Measurements from ENCODE around the gene GKN2.
A peak's percentile ranks its signal among the peaks of the same experiment; 100 is the strongest.
"Not testable (repeated sequence)": the region's sequence is repeated elsewhere in the genome, so short reads cannot be mapped to it uniquely, and the experiment has no call there.

GKN2 gene

DNA sequence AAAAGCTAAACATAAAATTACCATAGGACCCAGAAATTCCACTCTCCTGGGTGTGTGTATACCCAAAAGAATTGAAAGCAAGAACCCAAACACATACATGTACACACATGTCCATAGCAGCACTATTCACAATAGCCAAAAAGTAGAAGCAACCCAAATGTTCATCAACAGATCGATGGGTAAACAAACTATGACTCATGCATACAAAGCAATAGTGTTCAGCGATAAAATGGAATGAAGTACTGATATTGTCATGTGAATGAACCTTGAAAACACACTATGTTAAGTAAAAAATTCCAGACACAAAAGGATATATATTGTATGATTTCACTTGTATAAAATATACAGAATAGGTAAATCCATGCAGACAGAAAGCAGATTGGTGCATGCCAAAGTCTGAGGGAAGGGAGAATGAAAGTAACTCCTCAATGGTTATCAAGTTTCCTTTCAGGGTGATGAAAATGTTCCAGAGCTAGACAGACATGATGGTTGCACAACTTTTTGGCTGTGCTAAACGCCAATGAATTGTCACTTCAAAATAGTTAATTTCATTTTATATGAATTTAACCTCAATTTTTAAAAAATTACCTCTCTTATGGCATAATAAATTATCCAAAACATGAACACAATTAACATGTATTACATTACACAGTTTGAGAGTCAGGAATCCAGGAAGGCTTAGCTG lies 35.5 kb downstream of the GKN2 start:
- no peak for DNase-seq

DNA sequence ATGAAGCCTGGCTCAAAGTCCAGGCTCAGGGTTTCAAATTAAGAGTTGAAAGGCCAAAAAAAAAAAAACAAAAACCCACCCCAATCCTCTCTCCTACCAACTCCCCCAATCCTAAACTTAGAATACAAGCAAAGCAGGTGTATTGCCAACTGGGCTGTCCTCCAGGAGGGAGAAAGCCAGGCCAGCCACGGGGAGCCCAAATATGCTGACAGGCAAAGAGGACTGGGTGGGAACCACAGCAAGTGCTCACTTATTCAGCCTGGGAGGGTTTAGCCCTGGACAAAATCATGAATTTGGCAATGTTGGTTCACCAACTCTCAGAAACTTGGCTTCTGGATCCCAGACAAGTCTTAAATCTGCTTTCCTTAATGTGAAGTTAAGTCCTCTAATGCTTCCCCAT lies 36.5 kb downstream of the GKN2 start:
- no peak for DNase-seq

DNA sequence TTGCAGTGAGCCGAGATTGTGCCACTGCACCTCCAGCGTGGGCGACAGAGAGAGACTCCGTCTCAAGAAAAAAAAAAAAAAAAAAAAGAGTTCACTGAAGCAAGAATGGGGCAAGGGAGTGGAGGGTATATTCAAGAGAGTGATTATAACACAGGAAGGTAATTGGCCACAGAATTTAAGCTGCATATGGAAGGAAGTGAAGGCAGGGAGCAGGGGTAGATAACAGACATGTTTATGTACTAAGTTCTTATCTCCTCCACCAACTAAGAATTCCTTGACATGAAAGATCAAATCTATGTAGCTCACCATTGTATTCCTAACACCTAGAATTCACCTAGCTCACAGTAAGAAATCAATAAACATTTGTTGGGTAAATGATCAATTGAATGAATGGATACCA lies 37.3 kb downstream of the GKN2 start:
- DNase-seq: no peak

DNA sequence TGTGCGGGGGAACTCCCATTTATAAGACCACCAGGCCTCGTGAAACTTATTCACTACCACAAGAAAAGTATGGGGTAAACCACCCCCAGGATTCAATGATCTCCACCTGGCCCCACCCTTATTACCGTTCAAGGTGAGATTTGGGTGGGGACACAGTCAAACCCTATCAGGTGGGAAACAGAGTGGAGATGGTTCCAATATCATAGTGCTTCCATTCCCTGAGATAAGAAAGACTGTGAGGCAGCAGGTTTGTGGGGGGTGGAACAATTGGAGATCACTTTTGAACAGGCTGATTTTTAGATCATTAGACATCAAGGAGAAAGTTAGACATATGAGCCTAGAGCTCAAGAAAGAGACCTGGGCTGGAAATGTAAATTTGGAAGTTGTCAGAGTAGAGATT lies 39.3 kb downstream of the GKN2 start:
- no peak for DNase-seq

DNA sequence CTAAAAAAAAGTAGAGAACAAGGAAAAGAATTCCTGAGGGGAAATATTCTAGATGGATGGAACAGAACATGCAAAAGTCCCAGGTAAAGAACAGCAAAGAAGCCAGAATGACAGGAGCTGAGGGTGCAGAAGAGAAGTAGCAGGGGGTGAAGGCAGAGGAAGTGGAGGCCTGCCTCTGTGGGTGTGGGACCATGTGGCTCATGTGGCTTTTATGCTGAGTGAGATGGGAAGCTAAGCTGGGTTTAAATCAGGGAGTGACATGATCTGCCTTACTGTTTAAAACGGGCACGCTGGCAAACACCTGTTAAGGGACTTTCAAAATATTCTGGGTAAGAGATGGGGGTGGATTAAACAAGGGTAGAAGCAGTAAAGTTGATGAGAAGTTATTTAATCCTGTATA lies 40.0 kb downstream of the GKN2 start:
- DNase-seq: no peak

DNA sequence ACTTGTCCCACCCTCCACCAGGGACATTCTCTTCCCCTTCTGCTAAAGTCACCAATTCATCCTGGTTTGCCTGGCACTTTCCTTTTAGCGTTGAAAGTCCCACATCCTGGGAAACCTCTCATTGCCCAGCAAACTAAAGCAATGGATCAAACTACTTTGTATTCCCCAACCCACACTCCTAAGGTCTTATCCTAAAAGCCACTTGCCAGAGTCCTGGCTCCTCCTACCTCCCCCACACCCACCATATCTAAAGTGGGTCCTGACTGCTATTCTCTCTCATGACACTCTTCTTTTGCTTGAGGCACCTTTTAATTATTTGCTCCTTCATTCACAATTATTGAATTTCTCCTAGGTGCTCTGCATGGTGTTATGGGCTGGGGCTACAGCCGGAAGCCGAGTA lies 40.6 kb downstream of the GKN2 start:
- no peak for DNase-seq

DNA sequence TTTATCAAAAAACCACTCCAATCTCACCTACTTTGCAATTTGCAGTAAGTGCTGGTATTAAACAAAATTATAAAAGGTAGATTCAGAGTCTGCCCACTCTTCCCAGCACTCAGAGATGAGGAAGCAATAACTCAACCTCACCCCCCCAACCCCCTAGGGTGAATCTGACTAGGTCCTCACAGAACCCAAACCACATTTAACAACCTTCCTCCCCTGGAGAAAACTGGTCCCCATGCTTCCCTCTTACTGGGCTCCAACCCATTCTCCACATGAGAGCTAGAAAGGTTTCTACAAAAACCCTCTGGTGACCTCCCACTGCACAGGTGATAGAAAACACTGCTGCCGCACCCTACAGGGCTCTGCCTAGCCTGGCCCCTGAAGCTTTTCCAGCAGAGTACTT lies 41.0 kb downstream of the GKN2 start:
- no peak for DNase-seq

DNA sequence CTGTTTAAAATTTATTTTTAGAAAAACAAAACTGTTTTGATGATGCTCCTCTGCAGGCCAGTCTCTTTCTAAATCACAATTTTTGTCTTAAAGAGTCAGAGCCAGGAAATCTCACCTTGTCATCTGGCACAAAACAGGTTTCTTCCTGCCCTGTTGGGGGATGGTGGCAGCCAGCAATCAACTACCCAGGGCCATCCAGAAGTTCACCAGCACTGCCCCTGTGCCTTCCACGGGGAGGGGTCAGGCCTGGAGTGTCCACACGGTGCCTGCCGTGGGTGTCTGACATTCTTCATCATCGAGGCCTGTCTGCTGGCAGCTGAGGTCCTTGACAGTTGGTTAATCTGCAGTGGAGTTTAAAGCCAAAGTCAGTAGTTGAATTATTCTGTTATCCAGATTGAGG lies 41.4 kb downstream of the GKN2 start:
- DNase-seq: no peak

DNA sequence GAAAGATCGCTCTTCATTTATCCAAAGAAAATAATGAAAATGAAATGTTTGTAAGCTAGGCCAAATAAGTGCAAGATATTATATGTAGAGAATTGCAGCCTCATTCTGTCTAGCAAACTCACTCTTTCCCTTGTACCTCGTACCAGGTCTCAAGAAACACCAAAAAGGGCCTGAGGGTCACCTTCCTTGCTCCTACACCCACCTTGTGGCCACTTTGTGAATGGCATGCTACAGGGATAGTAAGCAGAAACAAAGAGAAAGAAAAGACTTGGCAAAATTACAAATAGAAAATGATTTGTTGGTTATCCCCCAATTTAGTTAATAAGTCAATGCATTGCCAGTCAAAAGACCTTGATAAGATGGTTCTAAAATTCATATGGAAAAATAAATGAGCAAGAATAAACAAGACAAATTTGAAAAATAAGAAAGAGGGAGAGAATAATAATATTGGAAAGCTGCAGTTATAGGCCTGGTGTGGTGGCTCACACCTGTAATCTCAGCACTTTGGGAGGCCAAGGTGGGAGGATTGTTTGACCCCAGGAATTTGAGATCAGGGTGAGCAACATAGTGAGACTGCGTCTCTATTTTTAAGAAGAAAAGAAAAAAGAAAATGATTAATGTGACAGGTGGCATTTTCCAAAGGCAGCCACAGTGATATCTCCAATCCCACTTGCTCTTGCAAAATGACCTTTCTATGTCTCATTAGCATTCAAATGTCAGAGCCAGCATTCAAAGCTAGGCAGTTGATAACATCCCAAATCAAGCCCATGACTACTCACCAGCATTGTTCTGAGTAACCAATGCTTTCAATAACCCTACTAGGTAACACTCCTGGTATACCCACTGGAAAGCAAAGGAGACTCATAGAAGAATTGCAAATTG lies 42.7 kb downstream of the GKN2 start:
- DNase-seq: peak; percentile 70

DNA sequence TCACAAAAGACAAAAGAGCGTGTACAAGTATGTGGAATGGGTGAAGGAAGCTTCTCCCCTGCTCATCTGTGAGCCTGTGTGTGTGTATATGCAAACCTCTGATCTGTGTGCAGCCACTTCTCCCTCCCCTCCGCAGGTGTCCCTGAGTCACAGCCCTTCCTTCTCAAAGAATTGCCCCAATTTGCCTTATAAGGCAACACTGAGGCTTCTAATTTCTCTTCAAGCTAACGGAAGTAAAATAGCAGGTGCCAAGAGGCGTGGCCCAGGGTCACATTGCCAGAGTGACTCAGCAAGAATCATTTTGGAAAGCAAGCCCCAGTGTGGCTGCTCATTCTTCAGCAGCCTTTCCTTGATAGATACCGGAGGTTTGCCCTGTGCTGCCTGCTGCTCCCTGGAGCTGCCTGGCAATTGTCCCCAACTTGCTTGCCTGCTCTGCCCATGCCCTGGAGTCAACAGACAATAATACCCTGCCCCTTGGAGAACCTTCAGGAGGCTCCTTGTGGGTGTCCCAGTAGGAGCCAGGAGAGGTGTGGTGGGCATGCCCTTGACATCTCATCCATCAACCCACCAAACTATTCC lies 44.2 kb downstream of the GKN2 start:
- peak; percentile 68 for DNase-seq

DNA sequence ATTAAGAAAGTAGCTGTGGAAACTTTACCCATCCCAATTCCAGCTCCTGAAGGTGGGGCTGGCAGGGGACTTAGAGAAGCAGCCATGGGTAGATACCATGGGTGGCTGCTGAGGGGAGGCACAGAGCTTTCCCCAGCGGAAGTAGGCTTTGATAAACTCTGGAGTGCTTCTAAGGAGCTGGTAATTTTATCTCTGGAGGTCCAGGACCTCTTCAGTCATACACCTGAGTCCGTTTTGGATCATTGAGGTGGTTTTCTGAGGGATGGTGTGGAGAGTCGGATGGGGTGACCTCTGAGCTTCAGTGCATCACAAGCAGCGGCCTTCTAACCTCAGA lies 44.8 kb downstream of the GKN2 start:
- DNase-seq: no peak

DNA sequence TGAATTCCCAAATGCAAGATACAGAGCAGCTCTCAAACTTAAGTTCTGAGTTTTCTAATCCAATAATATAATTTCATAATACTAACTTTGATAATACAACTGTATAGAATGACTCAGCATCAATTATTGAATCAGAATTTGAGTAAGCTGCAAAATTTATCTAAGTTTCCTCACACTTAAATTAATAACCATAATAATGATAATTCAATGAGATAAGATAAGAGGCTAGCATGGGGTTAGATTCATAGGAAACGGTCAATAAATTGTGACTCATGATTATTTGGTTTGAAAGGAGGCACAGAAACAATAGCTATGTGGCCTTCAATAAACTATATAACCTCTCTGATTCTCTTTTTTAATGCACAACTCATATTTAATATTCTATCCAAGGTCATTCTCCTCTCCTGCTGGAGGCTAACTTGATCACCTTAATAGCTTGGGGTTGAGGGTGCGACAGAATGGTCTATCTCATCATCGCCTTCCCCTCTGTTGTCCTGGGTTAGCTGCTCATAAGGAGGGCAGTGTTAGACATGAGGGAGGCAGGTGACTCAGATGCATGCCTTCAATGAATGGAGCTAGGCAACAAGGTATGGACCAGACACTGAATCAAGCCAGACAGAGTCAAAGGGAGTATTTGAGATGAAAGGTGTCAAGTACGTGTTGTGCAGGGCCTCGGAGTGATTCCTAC lies 45.3 kb downstream of the GKN2 start:
- DNase-seq: no peak

DNA sequence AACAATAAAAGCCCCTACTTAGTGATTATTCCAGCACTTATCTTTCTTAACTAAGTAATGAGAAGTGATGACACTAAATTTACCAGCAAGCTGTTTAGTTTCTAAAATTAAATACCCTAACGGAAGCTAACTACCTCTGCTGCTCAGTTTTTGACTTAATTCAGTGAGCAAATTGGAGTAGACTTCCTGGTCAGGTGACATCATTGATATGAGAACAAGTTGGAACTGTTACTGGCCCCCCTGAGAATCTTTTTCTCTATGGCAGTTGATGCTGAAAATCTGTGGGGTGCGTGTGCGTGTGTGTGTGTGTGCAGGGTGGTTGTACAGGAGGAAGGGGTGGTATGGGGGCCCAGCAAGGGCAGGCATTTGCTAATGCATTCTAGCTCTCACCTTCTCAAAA lies 46.0 kb downstream of the GKN2 start:
- no peak for DNase-seq

DNA sequence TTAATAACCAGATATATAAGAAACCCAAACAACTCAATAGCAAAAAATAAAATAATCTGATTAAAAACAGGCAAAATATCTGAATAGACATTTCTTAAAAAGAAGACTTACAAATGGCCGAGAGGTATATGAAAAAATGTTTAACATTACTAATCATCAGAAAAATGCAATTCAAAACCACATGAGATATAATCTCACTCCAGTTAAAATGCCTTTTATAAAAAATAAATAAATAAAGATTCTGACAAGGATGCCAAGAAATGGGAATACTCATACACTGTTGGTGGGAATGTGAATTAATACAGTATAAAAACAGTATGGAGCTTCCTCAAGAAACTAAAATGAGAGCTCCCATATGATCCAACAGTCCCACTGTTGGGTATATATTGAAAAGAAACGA lies 47.6 kb downstream of the GKN2 start:
- no peak for DNase-seq

DNA sequence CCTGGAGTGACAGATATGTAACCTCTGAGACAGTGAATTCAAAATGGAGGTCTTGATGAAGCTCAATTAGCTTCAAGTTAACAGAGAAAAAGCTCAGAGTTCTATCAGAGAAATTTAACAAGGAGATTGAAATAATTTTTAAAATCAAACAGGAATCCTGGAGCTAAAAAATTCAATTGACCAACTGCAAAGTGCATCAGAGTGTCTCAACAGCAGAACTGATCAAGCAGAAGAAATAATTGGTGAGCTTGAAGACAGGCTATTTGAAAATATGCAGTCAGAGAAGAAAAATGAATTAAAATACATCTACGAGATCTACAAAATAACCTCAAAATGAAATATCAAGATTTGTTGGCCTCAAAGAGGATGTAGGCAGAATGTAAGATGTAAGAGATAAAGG lies 51.1 kb downstream of the GKN2 start:
- no peak for DNase-seq

DNA sequence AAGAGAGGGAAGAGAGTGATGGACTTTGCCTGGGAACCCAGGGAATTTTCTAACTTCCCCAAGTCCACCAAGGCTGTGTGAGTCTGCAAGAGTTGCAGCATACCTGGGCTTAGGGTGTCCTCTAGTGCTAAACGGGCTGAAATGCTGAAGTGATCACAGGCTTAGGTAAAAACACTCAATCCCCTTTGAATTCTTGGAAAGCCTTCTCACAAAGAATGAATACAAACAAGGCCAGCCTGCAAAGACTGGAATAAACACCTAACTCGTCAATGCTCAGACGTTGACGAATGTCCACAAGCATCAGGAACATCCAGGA lies 51.5 kb downstream of the GKN2 start:
- no peak for DNase-seq

DNA sequence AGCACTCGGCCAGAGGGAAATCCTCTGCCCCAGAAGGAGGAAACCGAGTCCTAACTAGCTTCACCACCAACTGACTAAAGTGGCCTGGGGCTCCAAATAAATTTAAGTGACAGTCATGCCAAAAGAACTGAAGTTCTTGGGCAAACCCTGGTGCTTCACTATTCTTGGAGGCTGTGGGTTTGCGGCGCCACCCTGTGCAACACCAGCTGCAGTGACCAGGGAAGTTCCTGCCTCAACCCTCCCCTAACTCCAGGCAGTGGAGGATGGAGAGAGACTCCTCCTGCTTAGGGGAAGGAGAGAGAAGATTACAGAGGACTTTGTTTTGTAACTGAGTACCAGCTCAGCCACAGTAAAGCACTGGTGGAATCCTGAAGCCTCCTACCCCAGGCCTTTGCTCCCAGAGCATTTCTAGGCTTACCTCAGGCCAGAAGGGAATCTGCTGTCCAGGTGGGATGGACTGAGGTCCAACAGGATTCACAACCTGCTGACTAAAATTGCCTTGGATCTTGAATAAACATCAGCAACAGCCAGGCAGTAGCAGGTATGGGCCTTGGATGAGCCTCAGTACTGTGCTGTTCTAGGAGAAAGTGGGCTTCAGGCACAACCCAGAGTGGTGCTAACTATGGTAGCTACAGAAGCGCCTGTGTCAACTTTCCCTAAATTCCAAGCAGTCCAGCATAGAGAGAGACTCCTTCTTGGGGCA lies 52.0 kb downstream of the GKN2 start:
- no peak for DNase-seq

DNA sequence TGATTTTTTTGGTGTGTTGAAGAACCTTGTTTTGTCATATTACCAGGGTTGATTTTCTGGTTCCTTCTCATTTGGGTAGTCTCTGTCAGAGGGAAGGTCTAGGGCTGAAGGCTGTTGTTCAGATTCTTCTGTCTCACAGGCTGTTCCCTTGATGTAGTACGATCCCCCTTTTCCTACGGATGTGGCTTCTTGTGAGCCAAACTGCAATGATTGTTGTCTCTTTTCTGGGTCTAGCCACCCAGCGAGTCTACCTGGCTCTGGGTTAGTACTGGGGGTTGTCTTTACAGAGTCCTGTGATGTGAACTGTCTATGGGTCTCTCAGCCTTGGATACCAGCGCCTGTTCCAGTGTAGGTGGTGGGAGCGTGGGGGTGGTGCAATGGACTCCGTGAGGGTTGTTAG lies 56.7 kb downstream of the GKN2 start:
- DNase-seq: not testable (repeated sequence)

Data from femur (tissue), 1 donor.